ENCODE measurements around the gene HIGD1C.

DNA sequence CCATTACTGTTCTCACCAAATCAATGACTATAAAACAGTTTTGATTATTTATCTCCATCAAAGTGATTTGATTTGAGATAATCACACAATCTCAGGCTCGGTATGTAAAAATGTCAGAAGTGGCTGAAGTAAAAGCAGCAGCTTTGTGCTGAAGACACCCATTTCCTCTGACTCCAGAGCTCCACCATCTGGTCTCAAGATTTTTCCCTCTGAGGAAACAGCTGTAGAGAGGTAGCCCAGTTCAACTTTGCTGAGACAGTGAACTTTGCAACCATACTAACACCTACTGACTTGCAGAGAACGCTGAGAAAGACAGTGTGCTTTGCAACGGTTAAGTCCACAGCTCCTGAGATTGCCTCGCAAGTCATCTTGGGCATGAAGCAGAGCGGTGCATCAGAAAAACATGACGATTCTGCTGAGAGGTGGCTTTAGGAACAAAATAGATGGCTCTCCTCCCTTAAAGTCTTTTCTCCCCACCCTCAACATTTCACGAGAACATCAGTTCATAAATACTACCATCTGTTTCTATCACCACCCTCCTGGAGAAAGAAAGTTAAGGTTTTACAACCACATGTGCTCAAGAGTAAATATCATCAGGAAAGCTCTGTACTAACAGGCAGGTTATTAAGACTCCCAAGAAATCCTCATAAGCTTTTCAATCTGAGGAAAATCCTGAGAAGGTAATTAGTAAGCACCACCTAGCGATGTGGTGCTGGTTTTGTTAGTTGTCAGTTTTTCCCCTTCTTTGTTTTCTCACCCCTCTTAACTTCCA is 34.8 kb downstream of the HIGD1C start:
- no peak for TF ChIP-seq EZH2 (IDR thresholded peaks at IDR 0.05; ENCODE audit: insufficient read depth, poor library complexity, severe bottlenecking)
- no peak for TF ChIP-seq EZH2phosphoT487 (IDR thresholded peaks at IDR 0.05; ENCODE audit: insufficient read depth, low read depth)

Data from GM23248 (cell line).